ENCODE measurements around the gene SETD5. TPM values are rescaled to one million over a fixed set of nuclear protein-coding genes. Genes with fewer than 3 reads are reported as not detected.
A peak's percentile ranks its signal among the peaks of the same experiment; 100 is the strongest.

Gene SETD5
- total and polyA plus RNA-seq, 2 donors (not counting 3 experiments of a cell fraction or from before 2014, with no cell fraction given), result 48.2 to 149 TPM

DNA sequence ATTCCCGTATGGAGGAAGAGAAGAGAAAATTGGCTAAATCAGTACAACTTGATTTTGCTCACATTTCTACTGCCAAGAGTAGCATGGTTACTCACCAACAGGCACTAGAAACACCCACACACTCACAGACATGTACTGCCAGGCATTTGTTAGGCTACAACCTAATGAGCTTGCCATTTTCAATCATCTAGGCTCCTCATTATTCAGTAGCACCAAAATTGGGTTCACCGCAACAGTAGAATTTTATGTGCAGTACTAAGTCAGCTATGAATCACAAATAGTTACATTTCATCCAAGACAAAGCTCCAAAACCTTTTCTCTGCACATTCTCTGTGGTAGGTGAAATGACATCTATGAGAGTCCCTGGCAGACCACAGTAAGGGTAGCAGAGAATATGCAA is 49.5 kb upstream of the SETD5 start:
- intact Hi-C loops (cut with micrococcal nuclease), result no loop called here
- Histone ChIP-seq H3K27me3 (ENCODE audit: control insufficient read depth in 2 of 2, insufficient read depth in 2 of 2, low read length in 2 of 2) (no peaks in the 10 kb centered on the region), H3K4me1 (ENCODE audit: control insufficient read depth, extremely low read depth, insufficient read depth, low read length) (peaks cover 9% of the 10 kb centered on the region), H3K79me2 (ENCODE audit: control insufficient read depth, insufficient read depth, low read length) (no peaks in the 10 kb centered on the region), H3K4me2 (ENCODE audit: insufficient read depth, low read length) (no peak overlapping the region), H3K36me3 (ENCODE audit: control insufficient read depth in 2 of 2, extremely low read depth in 1 of 2, insufficient read depth in 2 of 2, low read length in 2 of 2) (no peaks in the 10 kb centered on the region), H3K4me3 (replicated peaks in 1 of 3; ENCODE audit: insufficient read depth in 1 of 3, low read depth in 1 of 3, low read length in 3 of 3) (no peak overlapping the region), H3K9me3 (replicated peaks; ENCODE audit: control insufficient read depth, insufficient read depth, low read length) (no peaks in the 10 kb centered on the region), H4K20me1 (replicated peaks; ENCODE audit: control insufficient read depth, extremely low read depth, insufficient read depth, low read length) (no peaks in the 10 kb centered on the region), H2AFZ (ENCODE audit: low read depth, low read length) (no peak overlapping the region), H3K9me1 (replicated peaks; ENCODE audit: control insufficient read depth, extremely low read depth, insufficient read depth, low read length) (no peaks in the 10 kb centered on the region), H3K27ac (ENCODE audit: insufficient read depth, low read depth, low read length) (no peak overlapping the region), H3K9ac (replicated peaks; ENCODE audit: extremely low read depth, insufficient read depth, low read length) (no peak overlapping the region)
- CTCF ChIA-PET, result no interaction called here
- FAIRE-seq, result no peak
- DNase-seq (ENCODE audit: low read depth, low spot score), result no peak
- no TSS peak for BruUV-seq (replicated peaks)
- dilution Hi-C loops (cut with MboI; ENCODE audit: extremely low pct_ligation_motif_present, low sequenced_read_pairs), result no loop called here
- TF ChIP-seq FOS (IDR thresholded peaks at IDR 0.05; ENCODE audit: borderline replicate concordance, insufficient read depth, low read length), result no peak
- POLR2A ChIA-PET, result no interaction called here

DNA sequence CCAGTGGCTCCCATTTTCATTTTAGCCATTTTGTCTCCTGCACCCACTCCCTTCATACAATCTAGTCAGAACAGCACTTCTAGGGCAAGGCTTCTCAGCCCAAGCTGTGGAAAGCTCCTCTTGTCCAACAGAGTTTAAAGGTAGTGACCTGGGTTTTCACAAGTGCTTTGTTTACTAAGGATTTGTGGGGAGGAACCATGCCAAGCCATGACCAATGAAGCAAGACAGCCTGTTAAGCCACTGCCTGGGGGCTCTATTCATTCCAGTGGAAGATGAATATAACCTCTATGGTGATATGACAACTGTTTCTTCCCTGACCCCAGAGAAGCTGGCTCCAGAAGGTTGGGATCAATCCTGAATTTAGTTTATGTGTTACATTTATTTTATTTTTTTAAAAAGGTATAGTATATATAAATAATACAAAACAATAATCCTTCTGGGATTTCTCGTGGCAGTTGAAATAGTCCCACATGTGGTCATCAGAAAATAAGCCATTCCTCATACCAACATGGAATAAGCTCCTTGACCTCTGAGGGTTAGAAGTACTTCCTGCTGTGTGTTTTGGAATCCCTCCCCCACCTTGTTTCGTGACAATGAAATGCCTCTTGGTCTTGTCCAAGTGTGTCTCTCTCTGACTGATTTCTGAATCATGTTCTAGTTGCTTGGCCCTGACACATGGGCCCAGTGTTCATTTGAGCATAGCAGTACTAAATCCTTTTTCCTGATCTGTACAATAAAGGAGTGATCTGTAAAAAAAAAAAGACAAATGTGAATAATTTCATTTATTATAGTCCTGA is 47.9 kb upstream of the SETD5 start:
- Histone ChIP-seq H3K4me1 (ENCODE audit: control insufficient read depth, extremely low read depth, insufficient read depth, low read length) (peaks cover 11% of the 10 kb centered on the region), H3K9me3 (replicated peaks; ENCODE audit: control insufficient read depth, insufficient read depth, low read length) (no peaks in the 10 kb centered on the region), H3K4me2 (ENCODE audit: insufficient read depth, low read length) (no peak overlapping the region), H3K9me1 (replicated peaks; ENCODE audit: control insufficient read depth, extremely low read depth, insufficient read depth, low read length) (no peaks in the 10 kb centered on the region), H3K27ac (ENCODE audit: insufficient read depth, low read depth, low read length) (no peak overlapping the region), H3K36me3 (ENCODE audit: control insufficient read depth in 2 of 2, extremely low read depth in 1 of 2, insufficient read depth in 2 of 2, low read length in 2 of 2) (no peaks in the 10 kb centered on the region), H3K79me2 (ENCODE audit: control insufficient read depth, insufficient read depth, low read length) (no peaks in the 10 kb centered on the region), H3K4me3 (replicated peaks in 1 of 3; ENCODE audit: insufficient read depth in 1 of 3, low read depth in 1 of 3, low read length in 3 of 3) (no peak overlapping the region), H4K20me1 (replicated peaks; ENCODE audit: control insufficient read depth, extremely low read depth, insufficient read depth, low read length) (no peaks in the 10 kb centered on the region), H2AFZ (ENCODE audit: low read depth, low read length) (no peak overlapping the region), H3K27me3 (ENCODE audit: control insufficient read depth in 2 of 2, insufficient read depth in 2 of 2, low read length in 2 of 2) (no peaks in the 10 kb centered on the region), H3K9ac (replicated peaks; ENCODE audit: extremely low read depth, insufficient read depth, low read length) (no peak overlapping the region)
- BruUV-seq (replicated peaks), result no TSS peak
- TF ChIP-seq FOS (IDR thresholded peaks at IDR 0.05; ENCODE audit: borderline replicate concordance, insufficient read depth, low read length) (peak; percentile 51), JUN (IDR thresholded peaks at IDR 0.05; ENCODE audit: borderline replicate concordance, insufficient read depth, insufficient read length, low read depth) (no peak), POLR2AphosphoS5 (IDR thresholded peaks at IDR 0.05; ENCODE audit: insufficient read depth, low read depth, low read length) (peak; percentile 47)
- POLR2A ChIA-PET, result no interaction called here
- FAIRE-seq (peak; percentile 4), DNase-seq (ENCODE audit: low read depth, low spot score) (peak; percentile 52)
- CTCF ChIA-PET, result no interaction called here
- dilution Hi-C loops (cut with MboI; ENCODE audit: extremely low pct_ligation_motif_present, low sequenced_read_pairs) (no loop called here), intact Hi-C loops (cut with micrococcal nuclease) (loop anchor here (5.0 to 10.0 kb wide), 2 partner anchors 355 to 378 kb away; partner anchors contain the start of gene CPNE9)

All from endothelial cell of umbilical vein (primary cell).